ENCODE results near the gene ZNF805. TPM values are rescaled to one million over a fixed set of nuclear protein-coding genes. Genes with fewer than 3 reads are reported as not detected.
"Not testable (repeated sequence)": the region's sequence is repeated elsewhere in the genome, so short reads cannot be mapped to it uniquely, and the experiment has no call there.

ZNF805 gene
- 1 to 10 TPM; 6.4 to 7.1 TPM for total RNA-seq

DNA sequence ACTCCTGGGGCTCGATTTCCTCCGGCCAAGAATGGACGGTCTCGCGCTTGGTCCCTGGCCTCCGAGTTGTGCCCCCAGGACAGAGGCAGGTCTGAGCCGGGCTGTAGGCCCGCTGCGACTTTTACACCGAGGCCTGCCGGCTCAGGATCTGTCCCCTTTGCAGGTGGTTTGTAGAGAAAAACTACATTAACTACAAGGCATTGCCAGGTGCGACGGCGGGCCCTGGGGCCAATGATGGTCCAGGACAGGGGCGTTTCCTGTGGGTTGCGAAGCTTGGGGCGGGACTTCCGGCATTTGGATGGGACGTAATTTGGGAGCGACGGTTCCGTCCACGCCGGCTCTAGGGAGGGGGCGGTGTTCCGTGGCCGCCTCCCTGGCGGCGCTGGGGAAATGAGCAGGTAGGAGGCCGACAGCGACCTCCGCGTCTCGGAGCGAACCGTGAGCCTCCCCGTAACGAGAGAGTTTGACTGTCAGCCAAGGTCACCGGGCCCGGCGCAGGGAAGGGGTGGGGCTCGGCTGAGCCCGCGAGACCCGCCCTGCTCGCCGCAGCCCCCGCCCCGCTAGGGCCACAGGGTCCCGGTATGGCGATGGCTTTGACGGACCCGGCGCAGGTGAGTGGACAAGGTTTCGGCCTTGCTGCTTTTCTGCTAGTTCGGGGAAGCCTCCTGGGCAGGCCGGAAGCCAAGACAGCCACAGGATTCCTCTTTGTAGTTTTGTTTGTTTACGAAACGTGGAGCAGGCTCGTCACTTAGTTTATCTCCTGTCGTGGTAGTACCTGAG is at the start of gene ZNF805:
Gene ZNF805 (plus strand): TSS at position 322 of the 780 bp plus-strand sequence. CDS start 260 bp downstream, at position 582.
- POLR2A ChIA-PET: interaction anchor here (1.0 kb wide), 1 partner anchor 127 kb away, joined by 3 read pairs; no protein-coding TSS in a partner anchor
- intact Hi-C loops (cut with DNase I, micrococcal nuclease): loop anchor here (1.0 kb wide), 12 partner anchors 40 to 943 kb away; partner anchors contain the start of genes TRAPPC2B (in 2 of the 2), ZNF304 (in 2 of the 2), ZNF460 (in 2 of the 2) and ZNF543 (in 2 of the 2)
- CTCF ChIA-PET: interaction anchor here (0.6 to 0.7 kb wide), 2 partner anchors 17 to 31 kb away, joined by 3 to 4 read pairs; no protein-coding TSS in a partner anchor
- H3K9me3 Mint-ChIP-seq (ENCODE audit: low read depth): no peaks in the 10 kb centered on the region
- peak within 1 kb of the TSS; percentile 92 for H3K27ac Mint-ChIP-seq
- peaks cover 23% of the 10 kb centered on the region for H3K4me1 Mint-ChIP-seq
- H3K4me3 Mint-ChIP-seq: peak within 1 kb of the TSS; percentile 80
- peaks cover 16% of the 10 kb centered on the region for H3K36me3 Mint-ChIP-seq (ENCODE audit: low read depth)
- no peaks in the 10 kb centered on the region for H3K27me3 Mint-ChIP-seq
- DNase-seq (peak; percentile 97), ATAC-seq (peak; percentile 95)

DNA sequence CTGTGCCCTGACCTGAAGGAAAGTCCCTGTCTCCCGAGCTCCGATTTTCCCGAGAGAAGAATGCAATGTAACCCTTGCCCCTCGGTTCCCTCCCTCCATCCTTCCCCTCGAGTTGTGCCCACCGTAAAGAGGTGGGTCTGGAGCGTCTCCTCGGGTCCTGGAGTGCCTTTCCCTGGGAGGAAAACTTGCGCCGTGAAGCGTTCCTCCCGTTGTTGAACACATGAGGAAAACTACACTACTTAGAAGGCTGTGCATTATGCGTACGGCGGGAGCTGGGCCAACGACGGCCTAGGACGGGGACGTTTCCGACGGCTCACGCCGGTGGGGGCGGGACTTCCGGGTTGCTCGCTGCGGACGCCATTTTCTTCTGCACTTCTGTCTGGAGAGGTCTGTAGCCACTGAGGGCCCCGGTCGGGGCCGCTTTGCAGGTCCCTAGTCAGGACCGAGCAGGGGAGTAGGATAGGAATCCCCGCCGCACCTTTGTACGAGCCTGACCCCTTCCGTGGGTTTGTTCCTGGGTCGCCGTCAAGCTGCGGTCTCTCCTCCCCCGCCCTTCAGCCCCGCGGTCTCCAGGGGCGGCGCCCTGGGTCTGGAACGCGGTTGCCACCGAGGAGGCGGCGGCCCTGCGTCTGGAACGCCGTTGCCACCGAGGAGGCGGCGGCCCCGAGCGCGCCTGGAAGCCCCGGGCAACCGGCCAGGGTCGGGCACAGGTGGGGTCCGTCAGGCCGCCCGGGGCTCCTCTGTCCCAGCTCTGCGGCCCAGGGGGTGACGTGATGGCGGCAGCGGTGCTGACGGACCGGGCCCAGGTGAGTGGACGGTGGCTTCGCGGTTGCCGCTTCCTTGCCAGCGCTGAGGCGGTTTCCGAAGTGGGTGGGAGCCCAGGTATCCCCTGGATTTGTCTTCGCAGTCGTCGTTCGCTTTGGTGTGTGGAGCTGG is 49.0 kb upstream of the ZNF805 start, which contains the start of gene ZNF264:
Gene ZNF264 (plus strand): TSS at position 360 of the 936 bp plus-strand sequence. CDS start 414 bp downstream, at position 774.
- Mint-ChIP-seq H3K4me3 (peak within 1 kb of the TSS; percentile 93), H3K36me3 (ENCODE audit: low read depth) (peaks cover 75% of the 10 kb centered on the region), H3K9me3 (ENCODE audit: low read depth) (peaks cover 26% of the 10 kb centered on the region), H3K27ac (peak within 1 kb of the TSS; percentile 95), H3K4me1 (peaks cover 28% of the 10 kb centered on the region), H3K27me3 (peaks cover 4% of the 10 kb centered on the region)
- ATAC-seq (peak; percentile 96), DNase-seq (peak; percentile 93)
- ChIA-PET POLR2A (no interaction called here), CTCF (no interaction called here)
- intact Hi-C loops (cut with DNase I, micrococcal nuclease): loop anchor here in 1 of 2 experiments (1.0 to 10.0 kb wide), 7 partner anchors 19 to 963 kb away; partner anchors contain the start of genes TRAPPC2B, ZFP28, ZNF329 and ZNF547

DNA sequence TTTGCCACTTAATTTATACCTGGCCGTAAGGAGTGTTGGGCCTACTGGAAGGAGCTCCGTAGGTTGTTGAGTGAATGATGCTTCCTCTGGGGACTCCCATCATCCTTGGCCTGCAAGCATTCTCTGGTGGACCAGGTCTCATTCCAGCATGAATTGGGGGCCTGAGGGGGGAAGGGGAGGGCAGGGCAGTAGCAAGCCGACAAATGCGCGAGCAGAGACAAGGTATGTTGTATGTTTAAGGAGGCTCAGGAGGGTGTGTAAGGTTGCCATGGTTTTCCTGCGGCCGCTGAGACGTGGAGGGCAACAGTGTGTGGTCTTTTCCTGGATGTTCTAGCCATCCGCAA is 48.4 kb upstream of the ZNF805 start:
- no peak for DNase-seq

GRCh38 chr19:57192993-57193392 is 47.4 kb upstream of the ZNF805 start:
- ChIA-PET CTCF (no interaction called here), POLR2A (interaction anchor here (0.6 kb wide), 1 partner anchor 42 kb away, joined by 3 read pairs; no protein-coding TSS in a partner anchor)
- intact Hi-C loops (cut with DNase I, micrococcal nuclease): loop anchor here in 1 of 2 experiments (5.0 to 10.0 kb wide), 2 partner anchors 656 to 962 kb away; partner anchors contain the start of genes ZFP28 and ZNF329
- Mint-ChIP-seq H3K27ac (peak overlapping the region; percentile 91), H3K4me3 (peak overlapping the region; percentile 93), H3K9me3 (ENCODE audit: low read depth) (peaks cover 25% of the 10 kb centered on the region), H3K4me1 (peaks cover 28% of the 10 kb centered on the region), H3K36me3 (ENCODE audit: low read depth) (peaks cover 86% of the 10 kb centered on the region), H3K27me3 (no peaks in the 10 kb centered on the region)
- DNase-seq: no peak
- ATAC-seq: peak; percentile 47

More for the DNA sequence above, 48.4 kb upstream of the ZNF805 start:
- peaks cover 81% of the 10 kb centered on the region for H3K36me3 Mint-ChIP-seq (ENCODE audit: low read depth)
- CTCF ChIA-PET: interaction anchor here (0.7 kb wide), 1 partner anchor 716 kb away, joined by 4 read pairs; no protein-coding TSS in a partner anchor
- POLR2A ChIA-PET: no interaction called here
- H3K9me3 Mint-ChIP-seq (ENCODE audit: low read depth): peaks cover 31% of the 10 kb centered on the region
- peak overlapping the region; percentile 93 for H3K4me3 Mint-ChIP-seq
- ATAC-seq: no peak
- H3K27ac Mint-ChIP-seq: peak overlapping the region; percentile 91
- peaks cover 28% of the 10 kb centered on the region for H3K4me1 Mint-ChIP-seq
- H3K27me3 Mint-ChIP-seq: peaks cover 4% of the 10 kb centered on the region
- intact Hi-C loops (cut with DNase I, micrococcal nuclease): loop anchor here in 1 of 2 experiments (5.0 to 10.0 kb wide), 2 partner anchors 655 to 963 kb away; partner anchors contain the start of genes ZFP28 and ZNF329

DNA sequence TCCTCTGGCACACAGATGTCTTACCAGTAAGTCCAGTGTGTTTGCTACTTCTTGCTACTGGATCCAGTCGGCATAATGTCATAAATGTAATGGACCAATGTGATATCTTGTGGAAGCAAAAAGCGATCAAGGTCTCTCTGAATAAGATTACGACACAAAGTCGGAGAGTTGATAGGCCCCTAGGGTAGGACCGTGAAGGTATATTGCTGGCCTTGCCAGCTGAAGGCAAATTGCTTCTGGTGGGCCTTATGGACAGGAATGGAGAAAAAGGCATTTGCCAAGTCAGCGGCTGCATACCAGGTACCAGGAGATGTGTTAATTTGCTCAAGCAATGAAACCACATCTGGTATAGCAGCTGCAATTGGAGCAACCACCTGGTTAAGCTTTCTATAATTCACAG is 42.6 kb upstream of the ZNF805 start:
- H3K27ac Mint-ChIP-seq, POLR2A ChIA-PET, CTCF ChIA-PET, H3K27me3 Mint-ChIP-seq, ATAC-seq, H3K4me3 Mint-ChIP-seq, DNase-seq: not testable (repeated sequence)
- intact Hi-C loops (cut with DNase I, micrococcal nuclease): loop anchor here in 1 of 2 experiments (10.0 kb wide), 1 partner anchor 957 kb away; the partner anchor contains the start of gene ZNF329
- Mint-ChIP-seq H3K9me3 (ENCODE audit: low read depth) (peaks cover 22% of the 10 kb centered on the region), H3K36me3 (ENCODE audit: low read depth) (peaks cover 95% of the 10 kb centered on the region), H3K4me1 (peaks cover 10% of the 10 kb centered on the region)

GRCh38 chr19:57202160-57202559 is 38.3 kb upstream of the ZNF805 start:
- Mint-ChIP-seq H3K27ac (no peak overlapping the region), H3K36me3 (ENCODE audit: low read depth) (peaks cover 91% of the 10 kb centered on the region), H3K4me3 (no peak overlapping the region), H3K9me3 (ENCODE audit: low read depth) (peaks cover 25% of the 10 kb centered on the region), H3K4me1 (peaks cover 7% of the 10 kb centered on the region), H3K27me3 (no peaks in the 10 kb centered on the region)
- intact Hi-C loops (cut with DNase I, micrococcal nuclease): no loop called here
- ChIA-PET CTCF (interaction anchor here (0.6 kb wide), 1 partner anchor 105 kb away, joined by 3 read pairs; no protein-coding TSS in a partner anchor), POLR2A (no interaction called here)
- no peak for ATAC-seq
- no peak for DNase-seq

- H3K27ac Mint-ChIP-seq: no peak overlapping the region
- POLR2A ChIA-PET: no interaction called here
- no peaks in the 10 kb centered on the region for H3K27me3 Mint-ChIP-seq
- H3K4me1 Mint-ChIP-seq: no peaks in the 10 kb centered on the region
- intact Hi-C loops (cut with DNase I, micrococcal nuclease): no loop called here
- ATAC-seq (no peak), DNase-seq (no peak)
- H3K4me3 Mint-ChIP-seq: no peak overlapping the region
- H3K36me3 Mint-ChIP-seq (ENCODE audit: low read depth): peaks cover 84% of the 10 kb centered on the region
- CTCF ChIA-PET: no interaction called here
- H3K9me3 Mint-ChIP-seq (ENCODE audit: low read depth): peaks cover 37% of the 10 kb centered on the region
These were observed 30.1 kb upstream of the ZNF805 start for GRCh38 chr19:57210381-57210780.

- Mint-ChIP-seq H3K9me3 (ENCODE audit: low read depth) (peaks cover 42% of the 10 kb centered on the region), H3K4me1 (no peaks in the 10 kb centered on the region), H3K36me3 (ENCODE audit: low read depth) (peaks cover 84% of the 10 kb centered on the region), H3K27me3 (no peaks in the 10 kb centered on the region), H3K27ac (no peak overlapping the region), H3K4me3 (no peak overlapping the region)
- DNase-seq: no peak
- ChIA-PET POLR2A (no interaction called here), CTCF (no interaction called here)
- ATAC-seq: no peak
- intact Hi-C loops (cut with DNase I, micrococcal nuclease): no loop called here
These were observed 28.3 kb upstream of the ZNF805 start for GRCh38 chr19:57212109-57212508.

DNA sequence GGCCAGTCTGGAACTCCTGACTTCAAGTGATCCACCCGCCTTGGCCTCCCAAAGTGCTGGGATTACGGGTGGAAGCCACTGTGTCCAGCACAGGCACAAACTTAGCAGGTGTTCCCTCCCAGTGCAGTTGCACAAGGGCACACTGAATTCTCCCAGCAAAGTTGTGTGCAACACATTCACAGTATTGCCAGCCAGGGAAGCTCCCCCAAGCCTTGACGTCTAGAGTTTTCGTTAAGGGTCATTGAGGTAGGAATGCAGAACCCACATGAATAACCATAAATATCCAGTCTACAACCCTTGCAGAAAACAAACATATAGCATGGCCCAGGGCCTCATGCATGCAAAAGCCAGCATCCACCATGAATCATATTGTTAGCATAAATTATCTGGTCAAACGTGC is 12.9 kb upstream of the ZNF805 start:
- H3K4me3 Mint-ChIP-seq: no peak overlapping the region
- no peaks in the 10 kb centered on the region for H3K4me1 Mint-ChIP-seq
- ChIA-PET POLR2A (no interaction called here), CTCF (no interaction called here)
- peaks cover 3% of the 10 kb centered on the region for H3K27me3 Mint-ChIP-seq
- peaks cover 15% of the 10 kb centered on the region for H3K9me3 Mint-ChIP-seq (ENCODE audit: low read depth)
- no peak for DNase-seq
- H3K27ac Mint-ChIP-seq: no peak overlapping the region
- H3K36me3 Mint-ChIP-seq (ENCODE audit: low read depth): peaks cover 5% of the 10 kb centered on the region
- intact Hi-C loops (cut with DNase I, micrococcal nuclease): no loop called here
- ATAC-seq: no peak

DNA sequence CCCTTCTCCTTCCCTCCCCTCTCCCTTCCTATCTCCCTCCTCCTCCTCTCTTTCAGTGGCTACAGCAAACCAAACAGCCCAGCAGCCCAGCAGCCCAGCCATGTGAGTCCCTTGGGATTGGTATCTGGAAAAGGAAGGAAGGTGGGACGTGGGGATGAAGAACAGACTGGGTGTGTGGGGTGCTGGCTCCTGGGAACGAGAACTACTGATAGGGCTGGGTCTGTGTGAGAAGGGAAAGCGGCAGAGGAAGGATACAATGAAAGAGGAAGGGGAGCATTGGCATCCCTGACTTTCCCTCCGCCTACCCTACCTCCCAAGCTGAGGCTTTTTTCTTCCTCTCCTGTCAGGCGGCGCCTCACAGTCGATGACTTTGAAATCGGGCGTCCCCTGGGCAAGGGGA is 8.7 kb upstream of the ZNF805 start:
- Mint-ChIP-seq H3K4me1 (no peaks in the 10 kb centered on the region), H3K4me3 (no peak overlapping the region), H3K36me3 (ENCODE audit: low read depth) (peaks cover 2% of the 10 kb centered on the region), H3K27me3 (peaks cover 3% of the 10 kb centered on the region), H3K27ac (no peak overlapping the region), H3K9me3 (ENCODE audit: low read depth) (peaks cover 2% of the 10 kb centered on the region)
- intact Hi-C loops (cut with DNase I, micrococcal nuclease): no loop called here
- ChIA-PET CTCF (no interaction called here), POLR2A (no interaction called here)
- DNase-seq: no peak
- ATAC-seq: no peak

GRCh38 chr19:57233207-57233606 is 7.2 kb upstream of the ZNF805 start:
- no peaks in the 10 kb centered on the region for H3K4me1 Mint-ChIP-seq
- no peaks in the 10 kb centered on the region for H3K9me3 Mint-ChIP-seq (ENCODE audit: low read depth)
- no peak for DNase-seq
- CTCF ChIA-PET: no interaction called here
- ATAC-seq: no peak
- no peak overlapping the region for H3K4me3 Mint-ChIP-seq
- H3K27me3 Mint-ChIP-seq: peaks cover 3% of the 10 kb centered on the region
- H3K36me3 Mint-ChIP-seq (ENCODE audit: low read depth): peaks cover 2% of the 10 kb centered on the region
- POLR2A ChIA-PET: no interaction called here
- no peak overlapping the region for H3K27ac Mint-ChIP-seq
- intact Hi-C loops (cut with DNase I, micrococcal nuclease): no loop called here

Data from activated CD4-positive, alpha-beta T cell treated with anti-CD3 and anti-CD28 coated beads for 36 hours (primary cell).